CD4-positive, CD25-positive, alpha-beta regulatory T cell (primary cell): ENCODE measurements around the gene SARDH. TPM values are rescaled to one million over a fixed set of nuclear protein-coding genes. Genes with fewer than 3 reads are reported as not detected.
"Not testable (repeated sequence)": the region's sequence is repeated elsewhere in the genome, so short reads cannot be mapped to it uniquely, and the experiment has no call there.

Experiments used
- ATAC-seq, 2 donors: fragments of 150-1000 bp; cut with Tn5 transposase; one replicate each; pipeline ENCODE4 v1.10.0; 2021; ENCODE audit warnings: low read depth in 2 of 2, moderate number of reproducible peaks in 2 of 2, moderate library complexity in 1 of 2
- DNase-seq, 3 donors: peaks; one replicate each; pipeline versions ENCODE4 v3.0.0 to v3.0.0-alpha.2; 2012 to 2022; ENCODE audit warnings: mixed read lengths in 1 of 3
- H3K27ac ChIP-seq: one replicate; pipeline ENCODE4 v1.7.0; 2013; ENCODE audit warnings: mild to moderate bottlenecking, low read length; ENCODE audit not compliant: insufficient read depth, poor library complexity, severe bottlenecking
- H3K27me3 ChIP-seq: one replicate; pipeline ENCODE4 v1.7.0; 2013; ENCODE audit warnings: low read length; ENCODE audit not compliant: control insufficient read depth, insufficient read depth
- H3K36me3 ChIP-seq: one replicate; pipeline ENCODE4 v1.7.0; 2013; ENCODE audit warnings: mild to moderate bottlenecking, low read length, moderate library complexity; ENCODE audit not compliant: control insufficient read depth, insufficient read depth
- H3K4me1 ChIP-seq: 2 replicates; pipeline ENCODE4 v1.7.0; 2013; ENCODE audit warnings: mild to moderate bottlenecking, low read length; ENCODE audit not compliant: insufficient read depth, control insufficient read depth, poor library complexity, severe bottlenecking
- H3K4me3 ChIP-seq: one replicate; pipeline ENCODE4 v1.7.0; 2013; ENCODE audit warnings: low read depth, mild to moderate bottlenecking, low read length, moderate library complexity
- H3K9me3 ChIP-seq, 2 experiments: 1 replicate in 1 of 2; 2 replicates in 1 of 2; pipeline ENCODE4 v1.7.0; 2013; ENCODE audit warnings: low read length in 2 of 2, mild to moderate bottlenecking in 1 of 2, moderate library complexity in 1 of 2; ENCODE audit not compliant: control insufficient read depth in 2 of 2
- H3K27ac Mint-ChIP-seq, 3 donors: one replicate each; pipeline ENCODE4 v1.8.0; 2020 to 2022; ENCODE audit warnings: mild to moderate bottlenecking in 3 of 3, mixed read lengths in 3 of 3, moderate library complexity in 2 of 3
- H3K27me3 Mint-ChIP-seq: one replicate; pipeline ENCODE4 v1.8.0; 2022; ENCODE audit warnings: mild to moderate bottlenecking, mixed read lengths
- H3K36me3 Mint-ChIP-seq: one replicate; pipeline ENCODE4 v1.8.0; 2020; ENCODE audit warnings: mixed read lengths
- H3K4me1 Mint-ChIP-seq, 4 donors: one replicate each; pipeline ENCODE4 v1.8.0; 2020 to 2022; ENCODE audit warnings: mixed read lengths in 4 of 4, mild to moderate bottlenecking in 1 of 4
- H3K4me3 Mint-ChIP-seq, 4 donors: one replicate each; pipeline ENCODE4 v1.8.0; 2020 to 2022; ENCODE audit warnings: mild to moderate bottlenecking in 4 of 4, mixed read lengths in 4 of 4, moderate library complexity in 3 of 4
- H3K9me3 Mint-ChIP-seq, 7 donors: one replicate each; pipeline ENCODE4 v1.8.0; 2020 to 2022; ENCODE audit warnings: mixed read lengths in 7 of 7, mild to moderate bottlenecking in 3 of 7, moderate library complexity in 2 of 7
- polyA plus RNA-seq, 4 donors: library from polyadenylated mRNA; unstranded; fragments of 300-500 nt; fragmentation: Illumina TruSeq; gene quantifications; one replicate each; pipeline ENCODE4 v1.2.3, GENCODE V29; 2021
- total RNA-seq: library from RNA; stranded (reverse); gene quantifications from one replicate; pipeline ENCODE4 v1.2.3, GENCODE V29; 2022

SARDH gene
- total and polyA plus RNA-seq, 5 donors from 2014 or later, result 5.8 to 15.6 (median 8.4) TPM

DNA sequence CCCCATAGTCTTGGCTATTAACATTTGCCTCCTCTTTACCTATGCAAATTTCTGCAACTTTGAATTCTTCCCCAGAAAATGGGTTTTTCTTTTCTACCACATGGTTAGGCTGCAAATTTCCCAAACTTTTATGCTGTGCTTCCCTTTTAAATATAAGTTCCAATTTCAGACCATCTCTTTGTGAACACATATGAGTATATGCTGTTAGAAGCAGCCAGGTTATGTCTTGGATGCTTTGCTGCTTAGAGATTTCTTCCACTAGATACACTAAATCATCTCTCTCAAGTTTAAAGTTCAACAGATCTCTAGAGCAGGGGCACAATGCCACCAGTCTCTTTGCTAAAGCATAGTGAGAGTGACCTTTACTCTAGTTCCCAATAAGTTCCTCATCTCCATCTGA, 112.1 kb downstream of the SARDH start:
- peaks cover 0 to 16% (median 5%) of the 10 kb centered on the region in 7 donors for H3K9me3 Mint-ChIP-seq
- H3K27me3 ChIP-seq, H3K4me3 Mint-ChIP-seq, ATAC-seq, DNase-seq, H3K27ac ChIP-seq, H3K4me3 ChIP-seq, H3K36me3 Mint-ChIP-seq, H3K27ac Mint-ChIP-seq, H3K36me3 ChIP-seq, H3K4me1 ChIP-seq: not testable (repeated sequence)
- H3K9me3 ChIP-seq, result peaks cover 6 to 13% of the 10 kb centered on the region in 2 experiments
- peaks cover 12% of the 10 kb centered on the region for H3K27me3 Mint-ChIP-seq
- peaks cover 0 to 11% (median 7%) of the 10 kb centered on the region in 4 donors for H3K4me1 Mint-ChIP-seq

GRCh38 chr9:133622555-133622954, 115.6 kb downstream of the SARDH start:
- peaks cover 5 to 26% (median 20%) of the 10 kb centered on the region in 4 donors for H3K4me1 Mint-ChIP-seq
- H3K4me3 ChIP-seq, result no peak overlapping the region
- H3K27ac ChIP-seq, result no peak overlapping the region
- peak overlapping the region in 1 of 4 donors; percentile 10 for H3K4me3 Mint-ChIP-seq
- peaks cover 9% of the 10 kb centered on the region for H3K4me1 ChIP-seq
- peak overlapping the region in 2 of 3 donors; percentile 36 to 39 for H3K27ac Mint-ChIP-seq
- DNase-seq (no peak), ATAC-seq (no peak)
- peaks cover 0 to 14% (median 4%) of the 10 kb centered on the region in 7 donors for H3K9me3 Mint-ChIP-seq
- no peaks in the 10 kb centered on the region for H3K27me3 ChIP-seq
- peaks cover 22% of the 10 kb centered on the region for H3K27me3 Mint-ChIP-seq
- no peaks in the 10 kb centered on the region for H3K36me3 ChIP-seq
- H3K36me3 Mint-ChIP-seq, result no peaks in the 10 kb centered on the region
- H3K9me3 ChIP-seq, result peaks cover 6 to 13% of the 10 kb centered on the region in 2 experiments

DNA sequence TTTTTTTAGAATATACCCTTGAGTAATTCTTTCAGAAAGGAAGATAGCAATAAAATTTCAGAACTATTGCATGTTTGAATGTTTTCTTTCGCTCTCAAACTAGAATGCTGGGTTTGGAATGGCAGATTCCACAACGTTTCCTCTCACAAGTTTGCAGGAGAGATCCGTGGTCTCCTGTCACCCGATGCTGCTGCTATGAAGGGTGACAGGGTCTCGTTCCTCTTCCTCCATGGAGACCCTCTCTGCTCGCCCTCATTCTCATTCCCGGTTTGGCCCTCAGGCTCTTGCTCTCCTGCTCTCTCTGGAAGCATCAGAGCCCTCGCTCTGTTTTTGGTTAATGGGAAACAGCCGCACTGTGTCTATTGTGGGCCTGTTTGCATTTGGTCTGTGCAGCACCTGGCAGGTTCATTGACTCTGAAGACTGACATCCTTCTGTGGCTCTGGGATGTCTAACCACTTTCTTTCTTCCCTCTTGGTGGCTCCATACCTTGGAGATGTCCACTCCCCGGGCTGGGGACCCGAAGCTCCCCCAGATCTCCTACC, 116.4 kb downstream of the SARDH start:
- Mint-ChIP-seq H3K27me3 (peaks cover 17% of the 10 kb centered on the region), H3K36me3 (no peaks in the 10 kb centered on the region), H3K4me3 (peak overlapping the region in 1 of 4 donors; percentile 10), H3K9me3 (peaks cover 0 to 10% (median 4%) of the 10 kb centered on the region in 7 donors), H3K27ac (peak overlapping the region in 1 of 3 donors; percentile 36), H3K4me1 (peaks cover 5 to 26% (median 20%) of the 10 kb centered on the region in 4 donors)
- Histone ChIP-seq H3K4me1 (peaks cover 9% of the 10 kb centered on the region), H3K9me3 (peaks cover 6 to 13% of the 10 kb centered on the region in 2 experiments), H3K27me3 (no peaks in the 10 kb centered on the region), H3K27ac (no peak overlapping the region), H3K4me3 (no peak overlapping the region), H3K36me3 (no peaks in the 10 kb centered on the region)
- ATAC-seq (no peak), DNase-seq (no peak)

DNA sequence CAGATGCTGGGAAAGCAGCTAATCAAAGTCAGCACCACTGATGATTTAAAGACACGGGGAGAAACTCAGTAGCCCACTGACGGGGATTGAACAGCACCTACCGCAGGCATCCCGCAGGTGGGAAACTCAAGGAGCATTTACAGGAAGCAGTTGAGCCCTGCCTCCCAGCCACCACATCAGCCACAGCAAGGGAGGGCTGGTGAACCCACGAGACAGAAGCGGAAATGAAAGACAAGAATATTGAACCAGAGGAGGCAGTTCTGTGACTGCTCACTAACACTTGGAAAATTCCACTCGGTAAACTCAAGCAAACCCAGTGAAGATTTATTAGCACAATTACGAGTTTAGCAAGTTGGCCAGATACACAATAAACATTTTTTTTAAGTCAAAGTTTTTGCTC, 118.4 kb downstream of the SARDH start:
- Mint-ChIP-seq H3K4me1 (peaks cover 5 to 26% (median 20%) of the 10 kb centered on the region in 4 donors), H3K27ac (peak overlapping the region in 2 of 3 donors; percentile 30 to 61), H3K9me3 (no peaks in the 10 kb centered on the region), H3K27me3 (peaks cover 21% of the 10 kb centered on the region), H3K36me3 (no peaks in the 10 kb centered on the region), H3K4me3 (peak overlapping the region in 2 of 4 donors; percentile 24 to 68)
- peak overlapping the region; percentile 53 for H3K4me3 ChIP-seq
- ATAC-seq, result peak; percentile 68 to 78
- H3K27ac ChIP-seq, result no peak overlapping the region
- no peaks in the 10 kb centered on the region for H3K9me3 ChIP-seq
- peak in 2 of 3 donors; percentile 26 to 52 for DNase-seq
- no peaks in the 10 kb centered on the region for H3K36me3 ChIP-seq
- H3K4me1 ChIP-seq, result peaks cover 9% of the 10 kb centered on the region
- H3K27me3 ChIP-seq, result no peaks in the 10 kb centered on the region

GRCh38 chr9:133618726-133619125, 119.4 kb downstream of the SARDH start:
- peaks cover 5 to 26% (median 20%) of the 10 kb centered on the region in 4 donors for H3K4me1 Mint-ChIP-seq
- no peak for DNase-seq
- no peak overlapping the region for H3K27ac Mint-ChIP-seq
- no peak for ATAC-seq
- no peaks in the 10 kb centered on the region for H3K36me3 ChIP-seq
- H3K27me3 Mint-ChIP-seq, result peaks cover 21% of the 10 kb centered on the region
- H3K27ac ChIP-seq, result no peak overlapping the region
- no peaks in the 10 kb centered on the region for H3K27me3 ChIP-seq
- no peaks in the 10 kb centered on the region for H3K9me3 ChIP-seq
- H3K4me3 ChIP-seq, result no peak overlapping the region
- H3K36me3 Mint-ChIP-seq, result no peaks in the 10 kb centered on the region
- H3K4me3 Mint-ChIP-seq, result no peak overlapping the region
- H3K9me3 Mint-ChIP-seq, result no peaks in the 10 kb centered on the region
- H3K4me1 ChIP-seq, result peaks cover 9% of the 10 kb centered on the region

DNA sequence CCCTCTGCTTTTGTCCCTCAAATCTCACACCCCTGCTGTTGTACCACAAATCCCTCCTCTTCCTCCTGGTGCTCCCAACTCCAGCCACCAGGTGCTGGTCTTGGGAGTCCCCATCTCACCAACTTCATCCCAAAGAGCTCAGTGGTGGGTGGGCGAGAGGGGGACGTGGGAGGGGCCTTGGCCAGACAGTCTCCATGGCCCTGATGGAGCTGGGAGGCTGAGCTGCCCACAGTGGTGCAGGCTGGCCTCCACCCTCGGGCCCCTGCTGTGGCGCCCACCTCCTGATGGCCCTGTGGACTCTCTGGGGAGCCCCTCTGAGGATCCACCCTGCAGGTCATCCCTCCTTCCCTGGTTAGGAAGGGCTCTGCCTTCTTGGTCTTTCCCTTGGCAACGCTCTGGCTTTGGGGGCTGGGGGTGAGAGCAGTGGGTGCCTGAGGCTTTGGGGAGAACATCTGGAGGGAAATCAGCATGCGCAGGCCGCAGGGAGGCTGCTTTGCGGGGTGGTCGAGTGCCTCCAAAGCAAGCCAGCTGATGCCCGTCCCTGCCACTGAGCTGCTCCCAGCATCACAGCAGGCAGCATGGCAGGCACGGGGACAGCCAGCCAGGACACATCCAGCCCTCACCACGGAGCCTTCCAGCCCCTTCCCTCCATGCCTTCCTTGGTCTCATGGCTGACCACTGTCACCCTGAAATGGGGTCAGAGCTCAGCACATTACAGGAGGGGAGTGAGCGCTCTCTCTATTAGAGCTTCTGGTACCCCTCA, 121.3 kb downstream of the SARDH start:
- DNase-seq (no peak), ATAC-seq (no peak)
- Mint-ChIP-seq H3K4me3 (no peak overlapping the region), H3K27me3 (peaks cover 14% of the 10 kb centered on the region), H3K36me3 (no peaks in the 10 kb centered on the region), H3K9me3 (peaks cover 0 to under 1% (median 0%) of the 10 kb centered on the region in 7 donors), H3K27ac (no peak overlapping the region), H3K4me1 (peaks cover 5 to 22% (median 14%) of the 10 kb centered on the region in 4 donors)
- no peak overlapping the region for H3K4me3 ChIP-seq
- H3K36me3 ChIP-seq, result no peaks in the 10 kb centered on the region
- no peak overlapping the region for H3K27ac ChIP-seq
- no peaks in the 10 kb centered on the region for H3K27me3 ChIP-seq
- H3K9me3 ChIP-seq, result no peaks in the 10 kb centered on the region
- H3K4me1 ChIP-seq, result peaks cover 9% of the 10 kb centered on the region

GRCh38 chr9:133615606-133616188, 122.5 kb downstream of the SARDH start:
- ATAC-seq, result no peak
- no peaks in the 10 kb centered on the region for H3K36me3 Mint-ChIP-seq

More at GRCh38 chr9:133615606-133616188, 122.5 kb downstream of the SARDH start:
- Mint-ChIP-seq H3K4me3 (no peak overlapping the region), H3K27ac (no peak overlapping the region), H3K4me1 (peaks cover 5 to 14% (median 9%) of the 10 kb centered on the region in 4 donors), H3K9me3 (peaks cover 0 to 2% (median 0%) of the 10 kb centered on the region in 7 donors), H3K27me3 (peaks cover 20% of the 10 kb centered on the region)
- no peaks in the 10 kb centered on the region for H3K27me3 ChIP-seq
- H3K4me1 ChIP-seq, result peaks cover 9% of the 10 kb centered on the region
- H3K27ac ChIP-seq, result no peak overlapping the region
- H3K36me3 ChIP-seq, result no peaks in the 10 kb centered on the region
- no peak overlapping the region for H3K4me3 ChIP-seq
- no peaks in the 10 kb centered on the region for H3K9me3 ChIP-seq
- no peak for DNase-seq
